Vagina (tissue), 2 donors: ENCODE data around the gene RAP1A.

ENCODE experiments used
- CTCF ChIP-seq, 3 experiments: fragments of 450-650 bp in 2 of 3; fragments of 200-600 bp in 1 of 3; sonication (generic) in 1 of 3; IDR thresholded peaks; one replicate each; pipeline ENCODE4 v1.5.1; 2017 to 2019; ENCODE audit warnings: antibody characterized with exemption in 3 of 3, mild to moderate bottlenecking in 2 of 3, moderate library complexity in 2 of 3
- POLR2A ChIP-seq, 2 donors: fragments of 450-650 bp; IDR thresholded peaks; one replicate each; pipeline ENCODE4 v1.6.1; 2017; ENCODE audit warnings: antibody characterized with exemption in 2 of 2, mild to moderate bottlenecking in 2 of 2, moderate library complexity in 2 of 2
- POLR2AphosphoS5 ChIP-seq, 2 donors: sonication (generic); formaldehyde crosslinking; IDR thresholded peaks; one replicate each; pipeline ENCODE4 v1.9.0; 2017; ENCODE audit warnings: antibody characterized with exemption in 2 of 2, mild to moderate bottlenecking in 2 of 2, low read depth in 1 of 2; ENCODE audit not compliant: insufficient read depth in 1 of 2

- TF ChIP-seq POLR2A (IDR thresholded peaks at IDR 0.05) (no peak), CTCF (IDR thresholded peaks at IDR 0.05) (no peak), POLR2AphosphoS5 (IDR thresholded peaks at IDR 0.05; ENCODE audit: insufficient read depth in 1 of 2, low read depth in 1 of 2) (no peak)
Observed at GRCh38 chr1:111586112-111586511, 33.5 kb upstream of the RAP1A start.
